GM21619 (cell line): ENCODE results near the gene ACAN.

Source experiments
- ATAC-seq: cut with Tn5 transposase; IDR thresholded peaks from one replicate; pipeline ENCODE4 v1.9.1; 2021; ENCODE audit not compliant: unreplicated experiment

The ACAN gene

GRCh38 chr15:88841236-88841635 is 38.0 kb downstream of the ACAN start:
- ATAC-seq, result no peak

- no peak for ATAC-seq
These were observed 38.9 kb downstream of the ACAN start for GRCh38 chr15:88842156-88842555.

DNA sequence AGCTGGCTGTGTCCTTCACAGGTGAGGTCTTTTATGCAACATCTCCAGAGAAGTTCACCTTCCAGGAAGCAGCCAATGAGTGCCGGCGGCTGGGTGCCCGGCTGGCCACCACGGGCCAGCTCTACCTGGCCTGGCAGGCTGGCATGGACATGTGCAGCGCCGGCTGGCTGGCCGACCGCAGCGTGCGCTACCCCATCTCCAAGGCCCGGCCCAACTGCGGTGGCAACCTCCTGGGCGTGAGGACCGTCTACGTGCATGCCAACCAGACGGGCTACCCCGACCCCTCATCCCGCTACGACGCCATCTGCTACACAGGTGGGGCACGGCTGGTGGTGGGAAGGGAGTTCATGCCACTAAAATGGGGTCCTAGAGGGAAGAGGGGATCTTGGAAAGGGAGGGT is 40.1 kb downstream of the ACAN start:
- no peak for ATAC-seq

- no peak for ATAC-seq
These were observed 41.6 kb downstream of the ACAN start for GRCh38 chr15:88844749-88845386.

GRCh38 chr15:88845616-88846015 is 42.4 kb downstream of the ACAN start:
- no peak for ATAC-seq

DNA sequence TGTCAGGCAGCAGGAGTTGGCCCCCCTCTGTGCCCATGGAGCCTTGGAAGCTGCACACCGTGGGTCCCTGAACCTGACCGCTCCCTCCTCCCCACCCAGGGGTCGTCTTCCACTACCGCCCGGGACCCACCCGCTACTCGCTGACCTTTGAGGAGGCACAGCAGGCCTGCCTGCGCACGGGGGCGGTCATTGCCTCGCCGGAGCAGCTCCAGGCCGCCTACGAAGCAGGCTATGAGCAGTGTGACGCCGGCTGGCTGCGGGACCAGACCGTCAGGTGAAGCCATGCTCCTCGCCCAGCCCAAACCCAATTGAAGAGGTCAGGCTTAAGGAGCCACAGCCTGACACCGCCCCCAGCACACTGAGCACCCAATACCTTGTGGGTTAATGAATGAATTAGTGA is 43.9 kb downstream of the ACAN start:
- no peak for ATAC-seq

- ATAC-seq, result no peak
These were observed 45.0 kb downstream of the ACAN start for GRCh38 chr15:88848203-88848602.

GRCh38 chr15:88849376-88850072 is 46.3 kb downstream of the ACAN start:
- ATAC-seq, result no peak

GRCh38 chr15:88852476-88852875 is 49.2 kb downstream of the ACAN start:
- ATAC-seq, result no peak

DNA sequence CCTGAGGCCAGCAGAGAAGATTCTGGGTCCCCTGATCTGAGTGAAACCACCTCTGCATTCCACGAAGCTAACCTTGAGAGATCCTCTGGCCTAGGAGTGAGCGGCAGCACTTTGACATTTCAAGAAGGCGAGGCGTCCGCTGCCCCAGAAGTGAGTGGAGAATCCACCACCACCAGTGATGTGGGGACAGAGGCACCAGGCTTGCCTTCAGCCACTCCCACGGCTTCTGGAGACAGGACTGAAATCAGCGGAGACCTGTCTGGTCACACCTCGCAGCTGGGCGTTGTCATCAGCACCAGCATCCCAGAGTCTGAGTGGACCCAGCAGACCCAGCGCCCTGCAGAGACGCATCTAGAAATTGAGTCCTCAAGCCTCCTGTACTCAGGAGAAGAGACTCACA is 55.7 kb downstream of the ACAN start:
- no peak for ATAC-seq

DNA sequence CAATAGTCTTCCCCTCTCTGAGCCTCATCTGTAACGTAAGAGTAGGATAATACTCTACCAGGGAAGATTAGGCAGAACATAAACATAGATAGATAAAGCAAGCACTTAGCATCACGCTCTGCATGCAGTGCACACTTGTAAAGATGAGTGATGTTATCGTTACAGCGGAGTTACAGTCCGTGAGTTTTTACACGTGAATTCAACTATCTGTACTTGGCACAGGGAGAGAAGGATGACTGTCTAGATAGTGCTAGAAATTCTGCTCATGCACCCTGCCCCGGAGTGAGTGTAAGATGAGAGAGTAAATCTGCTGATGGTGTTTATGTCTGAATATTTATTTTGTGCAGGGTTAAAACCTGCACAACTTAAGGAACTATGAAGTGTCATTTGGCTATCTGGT is 56.3 kb downstream of the ACAN start:
- ATAC-seq, result no peak

GRCh38 chr15:88860212-88860611 is 57.0 kb downstream of the ACAN start:
- no peak for ATAC-seq

DNA sequence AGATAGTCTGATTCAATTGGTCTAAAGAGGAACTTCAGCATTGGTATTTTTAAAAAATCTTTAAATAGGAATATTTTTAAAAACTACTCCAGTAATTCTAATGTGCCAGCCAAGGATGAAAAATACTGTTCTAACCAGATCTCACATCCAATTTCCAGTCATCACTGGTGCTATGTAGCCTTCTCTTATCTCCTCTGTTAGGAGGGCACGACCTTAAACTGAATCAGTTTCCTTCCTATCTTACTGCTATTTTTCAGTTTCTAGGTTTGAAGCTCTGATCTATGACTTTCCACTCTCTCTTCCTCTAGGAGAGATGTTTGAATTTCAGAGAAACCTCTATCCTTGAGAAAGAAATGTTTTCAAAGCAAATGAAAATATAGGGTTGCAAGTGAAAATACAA is 60.2 kb downstream of the ACAN start:
- no peak for ATAC-seq

- ATAC-seq, result no peak
These were observed 61.7 kb downstream of the ACAN start for GRCh38 chr15:88864861-88865497.

DNA sequence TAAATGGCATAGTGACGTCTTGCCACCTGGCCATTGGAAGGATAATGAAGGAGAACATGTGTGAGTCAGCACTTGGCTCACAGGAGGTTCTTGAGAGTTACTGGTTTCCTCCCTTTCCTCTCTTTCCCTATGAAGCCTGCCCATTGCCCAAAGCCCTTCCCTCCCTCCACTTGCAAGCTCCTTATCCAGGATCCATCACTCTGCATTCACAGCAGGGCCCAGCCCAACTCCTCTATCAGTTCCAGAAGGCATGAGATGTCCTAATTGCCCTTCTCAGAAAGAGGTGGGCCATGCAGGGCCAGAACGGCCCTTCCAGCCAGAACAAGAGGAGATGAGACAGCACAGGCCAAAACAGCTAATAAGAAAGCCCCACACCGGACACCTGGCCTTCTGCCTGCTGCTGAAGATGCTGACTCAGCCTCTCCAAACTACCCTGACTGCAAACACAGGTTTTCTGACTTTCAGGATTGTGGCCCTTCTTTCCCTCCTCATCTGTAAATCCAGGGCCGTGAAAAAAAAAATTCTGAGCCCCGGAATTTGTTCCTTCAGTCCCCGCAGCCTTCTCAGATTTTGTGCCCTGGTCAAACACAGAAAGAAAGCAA is 62.4 kb downstream of the ACAN start:
- ATAC-seq, result no peak

DNA sequence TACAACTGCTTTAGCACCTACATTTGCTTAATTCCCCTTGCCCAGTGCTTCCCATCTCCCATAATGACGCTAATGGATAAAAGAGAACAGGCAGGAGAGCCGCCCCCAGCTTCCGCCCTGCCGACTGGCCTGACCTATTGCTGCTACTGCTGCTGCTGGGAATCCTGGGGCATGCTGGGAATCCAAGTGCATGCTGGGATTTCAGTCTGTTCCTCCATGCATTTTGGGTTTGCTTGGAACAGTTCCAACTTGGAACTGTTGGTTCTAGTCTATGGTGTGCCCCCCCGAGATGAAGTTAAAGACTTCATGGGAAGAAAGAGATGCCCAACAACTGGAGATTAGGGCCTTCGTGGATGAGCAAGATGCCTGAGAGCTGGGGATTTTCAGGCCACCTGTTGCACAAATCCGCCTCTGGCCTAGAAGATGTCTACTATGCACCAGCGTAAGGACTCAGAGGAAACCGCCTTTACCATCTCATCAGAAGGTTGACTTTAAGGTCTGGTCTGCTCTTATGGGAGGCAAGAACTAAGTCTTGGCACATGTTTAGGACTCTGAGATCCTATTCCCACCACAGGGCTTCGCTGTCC is 63.2 kb downstream of the ACAN start:
- no peak for ATAC-seq

- no peak for ATAC-seq
These were observed 68.1 kb downstream of the ACAN start for GRCh38 chr15:88871313-88871712.

DNA sequence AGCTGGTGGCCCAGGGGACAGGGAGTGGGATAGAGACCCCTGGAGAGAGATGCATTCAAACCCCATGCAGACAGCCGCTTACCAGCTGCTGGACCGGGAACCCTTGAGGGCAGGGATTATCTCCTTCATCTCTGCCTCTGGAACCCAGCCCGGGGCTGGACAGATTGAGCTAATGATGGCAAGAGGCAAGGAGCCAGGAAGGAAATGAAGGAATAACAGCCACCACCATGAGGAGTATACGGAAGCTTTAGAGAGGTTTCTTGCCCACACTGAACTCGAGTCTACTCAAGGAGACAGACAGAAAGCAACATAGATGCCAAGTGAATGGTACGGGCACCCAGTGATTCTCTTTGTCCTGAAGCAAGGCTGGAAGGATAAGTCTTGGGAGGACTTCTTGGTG is 68.9 kb downstream of the ACAN start:
- ATAC-seq, result no peak

- ATAC-seq, result no peak
These were observed 69.5 kb downstream of the ACAN start for GRCh38 chr15:88872706-88873105.

GRCh38 chr15:88873786-88874185 is 70.5 kb downstream of the ACAN start:
- ATAC-seq, result no peak

- no peak for ATAC-seq
These were observed 71.0 kb downstream of the ACAN start for GRCh38 chr15:88874275-88874674.

GRCh38 chr15:88874684-88875083 is 71.4 kb downstream of the ACAN start:
- no peak for ATAC-seq
